GM12878 (cell line): ENCODE measurements around the gene RGS14. TPM values are rescaled to one million over a fixed set of nuclear protein-coding genes. Genes with fewer than 3 reads are reported as not detected.
A peak's percentile ranks its signal among the peaks of the same experiment; 100 is the strongest.

Source experiments
- CEBPZ ChIP-seq: fragments of 150-350 bp; IDR thresholded peaks from 2 replicates; pipeline ENCODE4 v1.6.1; 2016; ENCODE audit warnings: low read depth, low read length
- CREB1 ChIP-seq: IDR thresholded peaks from 2 replicates; pipeline ENCODE4 v1.6.1; 2012; ENCODE audit warnings: low read depth, mild to moderate bottlenecking, inconsistent platforms
- CREM ChIP-seq: IDR thresholded peaks from 2 replicates; pipeline ENCODE4 v1.6.1; 2014; ENCODE audit warnings: antibody characterized with exemption, low read depth
- ESRRA ChIP-seq: IDR thresholded peaks from 2 replicates; pipeline ENCODE4 v1.6.1; 2012; ENCODE audit warnings: mild to moderate bottlenecking, low read length, improper control_type of control experiment
- GATAD2B ChIP-seq: fragments of 450-650 bp; conservative IDR thresholded peaks from 2 replicates; pipeline ENCODE4 v1.6.1; 2017; ENCODE audit warnings: low read depth, mild to moderate bottlenecking, moderate library complexity
- HDGF ChIP-seq: fragments of 450-650 bp; IDR thresholded peaks from 2 replicates; pipeline ENCODE4 v1.6.1; 2016; ENCODE audit warnings: antibody characterized with exemption
- IKZF1 ChIP-seq: fragments of 450-650 bp; conservative IDR thresholded peaks from 2 replicates; pipeline ENCODE4 v1.6.1; 2017; ENCODE audit warnings: antibody characterized with exemption, mild to moderate bottlenecking
- IKZF2 ChIP-seq, 2 experiments: fragments of 450-650 bp; IDR thresholded peaks; 2 replicates each; pipeline ENCODE4 v1.6.1; 2017; ENCODE audit warnings: mild to moderate bottlenecking in 2 of 2, moderate library complexity in 2 of 2
- IRF4 ChIP-seq: IDR thresholded peaks from 2 replicates; pipeline ENCODE4 v1.6.1; 2011; ENCODE audit warnings: low read depth, low read length
- MTA2 ChIP-seq: fragments of 450-650 bp; IDR thresholded peaks from 2 replicates; pipeline ENCODE4 v1.6.1; 2016; ENCODE audit warnings: low read depth, mild to moderate bottlenecking, moderate library complexity
- MTA3 ChIP-seq: IDR thresholded peaks from 2 replicates; pipeline ENCODE4 v1.6.1; 2012; ENCODE audit warnings: low read length, inconsistent platforms, borderline replicate concordance
- MXI1 ChIP-seq: fragments of 150-350 bp; IDR thresholded peaks from 2 replicates; pipeline ENCODE4 v1.6.1; 2011; ENCODE audit warnings: low read depth, mild to moderate bottlenecking, inconsistent platforms, low read length, improper control_type of control experiment
- NFXL1 ChIP-seq: fragments of 450-650 bp; IDR thresholded peaks from 2 replicates; pipeline ENCODE4 v1.6.1; 2017; ENCODE audit warnings: antibody characterized with exemption, mild to moderate bottlenecking, borderline replicate concordance
- PAX8 ChIP-seq: fragments of 450-650 bp; IDR thresholded peaks from 2 replicates; pipeline ENCODE4 v1.6.1; 2017; ENCODE audit warnings: mild to moderate bottlenecking, moderate library complexity
- POLR2AphosphoS2 ChIP-seq: IDR thresholded peaks from 2 replicates; pipeline ENCODE4 v1.6.1; 2011; ENCODE audit warnings: low read depth, mild to moderate bottlenecking, low read length, improper control_type of control experiment, moderate library complexity
- ZNF622 ChIP-seq: fragments of 450-650 bp; IDR thresholded peaks from 2 replicates; pipeline ENCODE4 v1.6.1; 2017; ENCODE audit warnings: mild to moderate bottlenecking, inconsistent platforms
- polyA plus RNA-seq, 11 experiments: library from polyadenylated mRNA; depleted of rRNA in 4 of 11; unstranded in 6 of 11; stranded (reverse) in 5 of 11; fragments of >200 nt; fragmentation: Nextera tagmentation in 4 of 11; fragmentation: Illumina TruSeq in 1 of 11; extraction: Ambion mirVana in 4 of 11; extraction: Trizol in 1 of 11; gene quantifications; 1 replicate in 1 of 11; 2 replicates in 10 of 11; pipeline versions ENCODE4 v1.2.1 to v1.2.3, GENCODE V29; 2011 to 2016; ENCODE audit warnings: inconsistent platforms in 2 of 11, missing spikeins in 2 of 11, low read depth in 1 of 11
- total RNA-seq, 4 experiments: library from RNA; depleted of rRNA in 3 of 4; stranded (reverse); fragments of >200 nt in 3 of 4; fragmentation: Illumina TruSeq in 1 of 4; extraction: Trizol in 1 of 4; gene quantifications; 2 replicates each; pipeline versions ENCODE4 v1.2.1 to v1.2.3, GENCODE V29; 2013 to 2021
- TF ChIP-seq, protein P1 (sequence below): fragments of 450-650 bp; IDR thresholded peaks from 2 replicates; pipeline ENCODE4 v1.6.1; 2018; ENCODE audit warnings: mild to moderate bottlenecking, low read depth, moderate library complexity; ENCODE audit not compliant: partially characterized antibody
- TF ChIP-seq, protein P2 (sequence below): IDR thresholded peaks from 2 replicates; pipeline ENCODE4 v1.6.1; 2011; ENCODE audit warnings: low read depth, low read length, improper control_type of control experiment, borderline replicate concordance
- TF ChIP-seq, protein P3 (sequence below): fragments of 450-650 bp; formaldehyde crosslinking; IDR thresholded peaks from 2 replicates; pipeline ENCODE4 v1.4.0; 2020; ENCODE audit warnings: mild to moderate bottlenecking, moderate library complexity

Gene RGS14
- total and polyA plus RNA-seq, 10 of the 15 experiments (the other 5 are each of a cell fraction or from before 2014, with no cell fraction given): 0.19 to 88.7 (median 54.8) TPM

DNA sequence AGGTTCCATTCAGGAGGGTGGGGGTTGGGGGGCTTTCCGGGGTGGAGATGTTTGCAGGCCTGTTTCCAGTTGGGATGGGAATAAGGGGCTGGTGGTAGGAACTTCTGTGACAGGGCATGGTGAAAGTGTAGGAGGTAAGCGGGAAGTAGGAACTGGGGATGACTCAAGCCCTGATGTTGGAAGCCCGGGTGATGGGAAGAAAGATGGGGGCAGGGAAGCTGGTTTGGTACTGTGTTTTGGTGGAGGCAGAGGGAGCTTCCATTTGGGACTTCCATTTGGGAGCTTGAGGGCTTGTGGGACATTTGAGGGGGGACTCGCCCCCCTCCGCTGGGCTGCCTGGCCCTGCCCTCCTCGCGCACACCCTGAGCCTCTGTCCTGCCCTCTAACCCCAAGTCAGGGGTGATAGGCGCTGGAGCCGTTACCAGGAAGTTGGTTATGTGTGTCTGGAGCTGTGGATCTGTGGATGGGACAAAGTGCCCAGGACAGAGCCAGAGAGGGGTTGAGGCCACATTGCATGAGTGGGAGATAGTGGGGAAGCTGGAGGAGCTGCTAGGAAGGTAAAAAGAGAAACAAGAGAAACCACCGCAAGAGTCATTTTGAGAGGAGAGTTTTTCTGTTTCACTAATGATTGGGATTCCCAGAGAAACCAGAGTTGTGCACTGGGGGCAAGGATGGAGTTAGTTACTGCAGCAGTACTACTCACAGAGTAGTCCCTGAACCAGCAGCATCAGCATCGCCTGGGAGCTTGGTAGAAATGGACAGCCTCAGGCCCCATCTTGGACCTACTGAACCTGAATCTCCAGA, 6.6 kb downstream of the RGS14 start (continued):
- TF ChIP-seq GATAD2B (peak; percentile 40), NFXL1 (no peak), MTA2 (peak; percentile 74), ZNF622 (no peak), MTA3 (no peak), CEBPZ (no peak), CREB1 (no peak), IKZF1 (peak; percentile 93), HDGF (peak; percentile 60; the same call in 1 of the 2 replicates), IRF4 (peak; percentile 97), MXI1 (no peak), IKZF2 (IDR thresholded peaks at IDR 0.05) (peak; percentile 92 to 93), ESRRA (0 out of 2 replicates have a peak, but pooled peaks have one; percentile 14), CREM (peak; percentile 76), POLR2AphosphoS2 (no peak), PAX8 (no peak)
- TF ChIP-seq, protein P1, sequence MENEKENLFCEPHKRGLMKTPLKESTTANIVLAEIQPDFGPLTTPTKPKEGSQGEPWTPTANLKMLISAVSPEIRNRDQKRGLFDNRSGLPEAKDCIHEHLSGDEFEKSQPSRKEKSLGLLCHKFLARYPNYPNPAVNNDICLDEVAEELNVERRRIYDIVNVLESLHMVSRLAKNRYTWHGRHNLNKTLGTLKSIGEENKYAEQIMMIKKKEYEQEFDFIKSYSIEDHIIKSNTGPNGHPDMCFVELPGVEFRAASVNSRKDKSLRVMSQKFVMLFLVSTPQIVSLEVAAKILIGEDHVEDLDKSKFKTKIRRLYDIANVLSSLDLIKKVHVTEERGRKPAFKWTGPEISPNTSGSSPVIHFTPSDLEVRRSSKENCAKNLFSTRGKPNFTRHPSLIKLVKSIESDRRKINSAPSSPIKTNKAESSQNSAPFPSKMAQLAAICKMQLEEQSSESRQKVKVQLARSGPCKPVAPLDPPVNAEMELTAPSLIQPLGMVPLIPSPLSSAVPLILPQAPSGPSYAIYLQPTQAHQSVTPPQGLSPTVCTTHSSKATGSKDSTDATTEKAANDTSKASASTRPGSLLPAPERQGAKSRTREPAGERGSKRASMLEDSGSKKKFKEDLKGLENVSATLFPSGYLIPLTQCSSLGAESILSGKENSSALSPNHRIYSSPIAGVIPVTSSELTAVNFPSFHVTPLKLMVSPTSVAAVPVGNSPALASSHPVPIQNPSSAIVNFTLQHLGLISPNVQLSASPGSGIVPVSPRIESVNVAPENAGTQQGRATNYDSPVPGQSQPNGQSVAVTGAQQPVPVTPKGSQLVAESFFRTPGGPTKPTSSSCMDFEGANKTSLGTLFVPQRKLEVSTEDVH: no peak
- TF ChIP-seq, protein P2, sequence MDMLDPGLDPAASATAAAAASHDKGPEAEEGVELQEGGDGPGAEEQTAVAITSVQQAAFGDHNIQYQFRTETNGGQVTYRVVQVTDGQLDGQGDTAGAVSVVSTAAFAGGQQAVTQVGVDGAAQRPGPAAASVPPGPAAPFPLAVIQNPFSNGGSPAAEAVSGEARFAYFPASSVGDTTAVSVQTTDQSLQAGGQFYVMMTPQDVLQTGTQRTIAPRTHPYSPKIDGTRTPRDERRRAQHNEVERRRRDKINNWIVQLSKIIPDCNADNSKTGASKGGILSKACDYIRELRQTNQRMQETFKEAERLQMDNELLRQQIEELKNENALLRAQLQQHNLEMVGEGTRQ: no peak
- TF ChIP-seq, protein P3, sequence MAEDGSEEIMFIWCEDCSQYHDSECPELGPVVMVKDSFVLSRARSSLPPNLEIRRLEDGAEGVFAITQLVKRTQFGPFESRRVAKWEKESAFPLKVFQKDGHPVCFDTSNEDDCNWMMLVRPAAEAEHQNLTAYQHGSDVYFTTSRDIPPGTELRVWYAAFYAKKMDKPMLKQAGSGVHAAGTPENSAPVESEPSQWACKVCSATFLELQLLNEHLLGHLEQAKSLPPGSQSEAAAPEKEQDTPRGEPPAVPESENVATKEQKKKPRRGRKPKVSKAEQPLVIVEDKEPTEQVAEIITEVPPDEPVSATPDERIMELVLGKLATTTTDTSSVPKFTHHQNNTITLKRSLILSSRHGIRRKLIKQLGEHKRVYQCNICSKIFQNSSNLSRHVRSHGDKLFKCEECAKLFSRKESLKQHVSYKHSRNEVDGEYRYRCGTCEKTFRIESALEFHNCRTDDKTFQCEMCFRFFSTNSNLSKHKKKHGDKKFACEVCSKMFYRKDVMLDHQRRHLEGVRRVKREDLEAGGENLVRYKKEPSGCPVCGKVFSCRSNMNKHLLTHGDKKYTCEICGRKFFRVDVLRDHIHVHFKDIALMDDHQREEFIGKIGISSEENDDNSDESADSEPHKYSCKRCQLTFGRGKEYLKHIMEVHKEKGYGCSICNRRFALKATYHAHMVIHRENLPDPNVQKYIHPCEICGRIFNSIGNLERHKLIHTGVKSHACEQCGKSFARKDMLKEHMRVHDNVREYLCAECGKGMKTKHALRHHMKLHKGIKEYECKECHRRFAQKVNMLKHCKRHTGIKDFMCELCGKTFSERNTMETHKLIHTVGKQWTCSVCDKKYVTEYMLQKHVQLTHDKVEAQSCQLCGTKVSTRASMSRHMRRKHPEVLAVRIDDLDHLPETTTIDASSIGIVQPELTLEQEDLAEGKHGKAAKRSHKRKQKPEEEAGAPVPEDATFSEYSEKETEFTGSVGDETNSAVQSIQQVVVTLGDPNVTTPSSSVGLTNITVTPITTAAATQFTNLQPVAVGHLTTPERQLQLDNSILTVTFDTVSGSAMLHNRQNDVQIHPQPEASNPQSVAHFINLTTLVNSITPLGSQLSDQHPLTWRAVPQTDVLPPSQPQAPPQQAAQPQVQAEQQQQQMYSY (CRISPR knock-in tag): no peak
